ENCODE data around the gene MKRN2. TPM values are rescaled to one million over a fixed set of nuclear protein-coding genes. Genes with fewer than 3 reads are reported as not detected.
A peak's percentile ranks its signal among the peaks of the same experiment; 100 is the strongest.

Gene MKRN2
- total and polyA plus RNA-seq, 2 of the 13 experiments (the other 11 are each of a cell fraction or from before 2014, with no cell fraction given): 25.5 to 34.3 TPM

DNA sequence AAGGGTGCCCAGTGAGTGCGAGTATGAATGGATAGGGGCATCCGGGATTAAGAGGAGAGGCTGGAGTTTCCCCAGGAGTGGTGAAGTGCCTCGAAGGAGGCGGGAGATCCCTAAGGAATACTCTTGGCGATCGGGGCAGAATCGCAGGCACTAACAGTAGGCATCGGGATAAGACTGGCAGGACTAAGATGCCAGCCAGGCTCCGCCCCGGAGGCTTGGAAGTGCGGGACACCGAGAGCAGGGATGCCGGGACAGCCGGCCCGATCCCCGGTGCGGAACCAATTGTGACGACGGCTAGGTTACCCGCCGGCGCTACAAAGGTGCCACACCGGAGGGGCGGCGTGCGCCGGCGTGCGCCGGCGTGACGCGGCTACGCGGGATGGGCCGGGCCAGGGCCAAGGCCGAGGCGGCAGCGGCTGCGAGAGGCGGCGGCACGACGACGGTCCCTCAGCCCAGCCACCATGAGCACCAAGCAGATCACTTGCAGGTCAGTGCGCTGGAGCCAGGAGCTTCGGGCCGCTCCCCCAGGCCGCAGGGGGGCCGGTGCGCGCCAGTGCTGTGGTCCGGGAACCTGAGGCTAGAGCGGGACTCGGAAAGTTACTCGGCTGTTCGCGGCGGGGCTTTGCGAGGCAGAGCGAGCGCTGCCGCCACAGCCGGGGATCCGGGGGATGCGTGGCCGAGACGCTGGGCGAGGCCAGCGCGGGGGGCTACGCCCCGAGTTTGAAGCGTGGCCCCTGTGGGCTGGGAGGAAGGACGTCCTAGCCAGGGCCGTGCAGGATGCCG lies at the start of gene MKRN2 (continued):
- peak; percentile 75 for TF ChIP-seq HNRNPLL (IDR thresholded peaks at IDR 0.05; ENCODE audit: low read depth, low read length, poor library complexity, severe bottlenecking)
- peak; percentile 60; the same call in 1 of the 2 replicates for TF ChIP-seq IRX3 (CRISPR knock-in tag; IDR thresholded peaks at IDR 0.05; ENCODE audit: borderline replicate concordance, low read depth)
- peak; percentile 56; the same call in 1 of the 2 replicates for TF ChIP-seq IKZF5 (CRISPR knock-in tag; IDR thresholded peaks at IDR 0.05)
- no peak for TF ChIP-seq ZNF841 (CRISPR knock-in tag; IDR thresholded peaks at IDR 0.05; ENCODE audit: borderline replicate concordance)
- TF ChIP-seq NBN (conservative IDR thresholded peaks at IDR 0.05): no peak
- TF ChIP-seq ATF7-NPFF (CRISPR knock-in tag; IDR thresholded peaks at IDR 0.05; ENCODE audit: low read depth): peak; percentile 95
- TF ChIP-seq, protein P1, sequence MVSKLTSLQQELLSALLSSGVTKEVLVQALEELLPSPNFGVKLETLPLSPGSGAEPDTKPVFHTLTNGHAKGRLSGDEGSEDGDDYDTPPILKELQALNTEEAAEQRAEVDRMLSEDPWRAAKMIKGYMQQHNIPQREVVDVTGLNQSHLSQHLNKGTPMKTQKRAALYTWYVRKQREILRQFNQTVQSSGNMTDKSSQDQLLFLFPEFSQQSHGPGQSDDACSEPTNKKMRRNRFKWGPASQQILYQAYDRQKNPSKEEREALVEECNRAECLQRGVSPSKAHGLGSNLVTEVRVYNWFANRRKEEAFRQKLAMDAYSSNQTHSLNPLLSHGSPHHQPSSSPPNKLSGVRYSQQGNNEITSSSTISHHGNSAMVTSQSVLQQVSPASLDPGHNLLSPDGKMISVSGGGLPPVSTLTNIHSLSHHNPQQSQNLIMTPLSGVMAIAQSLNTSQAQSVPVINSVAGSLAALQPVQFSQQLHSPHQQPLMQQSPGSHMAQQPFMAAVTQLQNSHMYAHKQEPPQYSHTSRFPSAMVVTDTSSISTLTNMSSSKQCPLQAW (CRISPR knock-in tag; IDR thresholded peaks at IDR 0.05): peak; percentile 80
- 0 out of 2 replicates have a peak, but pooled peaks have one; percentile 25 for TF ChIP-seq FOSL2 (CRISPR knock-in tag; IDR thresholded peaks at IDR 0.05)
- peak; percentile 78 for TF ChIP-seq ZFP36L1 (CRISPR knock-in tag; IDR thresholded peaks at IDR 0.05)
- TF ChIP-seq SIN3A (IDR thresholded peaks at IDR 0.05; ENCODE audit: borderline replicate concordance, low read depth, low read length): peak; percentile 79; the same call in 1 of the 2 replicates
- 0 out of 2 replicates have a peak, but pooled peaks have one; percentile 73 for TF ChIP-seq ZNF34 (CRISPR knock-in tag; IDR thresholded peaks at IDR 0.05; ENCODE audit: borderline replicate concordance)
- TF ChIP-seq ZNF280B (CRISPR knock-in tag; IDR thresholded peaks at IDR 0.05; ENCODE audit: borderline replicate concordance): peak; percentile 64; the same call in 1 of the 2 replicates
- TF ChIP-seq ZNF253 (CRISPR knock-in tag; IDR thresholded peaks at IDR 0.05; ENCODE audit: borderline replicate concordance): 0 out of 2 replicates have a peak, but pooled peaks have one; percentile 69
- 0 out of 2 replicates have a peak, but pooled peaks have one; percentile 53 for TF ChIP-seq TP53 (CRISPR knock-in tag; conservative IDR thresholded peaks at IDR 0.05)
- peak; percentile 17; the same call in 1 of the 2 replicates for TF ChIP-seq KDM1A (CRISPR knock-in tag; IDR thresholded peaks at IDR 0.05)
- TF ChIP-seq SETDB1 (CRISPR knock-in tag; IDR thresholded peaks at IDR 0.05; ENCODE audit: borderline replicate concordance): no peak
- TF ChIP-seq, protein P2, sequence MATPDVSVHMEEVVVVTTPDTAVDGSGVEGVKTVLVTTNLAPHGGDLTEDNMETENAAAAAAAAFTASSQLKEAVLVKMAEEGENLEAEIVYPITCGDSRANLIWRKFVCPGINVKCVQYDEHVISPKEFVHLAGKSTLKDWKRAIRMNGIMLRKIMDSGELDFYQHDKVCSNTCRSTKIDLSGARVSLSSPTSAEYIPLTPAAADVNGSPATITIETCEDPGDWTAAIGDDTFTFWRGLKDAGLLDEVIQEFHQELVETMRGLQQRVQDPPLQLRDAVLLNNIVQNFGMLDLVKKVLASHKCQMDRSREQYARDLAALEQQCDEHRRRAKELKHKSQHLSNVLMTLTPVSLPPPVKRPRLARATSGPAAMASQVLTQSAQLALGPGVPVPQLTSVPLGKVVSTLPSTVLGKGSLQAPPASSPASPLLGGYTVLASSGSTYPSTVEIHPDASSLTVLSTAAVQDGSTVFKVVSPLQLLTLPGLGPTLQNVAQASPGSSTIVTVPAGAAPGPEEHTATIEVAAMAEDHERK (CRISPR knock-in tag; IDR thresholded peaks at IDR 0.05; ENCODE audit: low read depth): peak; percentile 97
- TF ChIP-seq ZNF563 (CRISPR knock-in tag; IDR thresholded peaks at IDR 0.05): peak; percentile 93
- peak; percentile 93 for TF ChIP-seq GABPB1 (CRISPR knock-in tag; IDR thresholded peaks at IDR 0.05)
- TF ChIP-seq ZNF782 (CRISPR knock-in tag; IDR thresholded peaks at IDR 0.05; ENCODE audit: borderline replicate concordance): 0 out of 2 replicates have a peak, but pooled peaks have one; percentile 63
- no peak; the same call in 1 of the 2 replicates for TF ChIP-seq ETV6 (CRISPR knock-in tag; conservative IDR thresholded peaks at IDR 0.05)
- 0 out of 2 replicates have a peak, but pooled peaks have one; percentile 36 for TF ChIP-seq CAMTA2 (CRISPR knock-in tag; IDR thresholded peaks at IDR 0.05; ENCODE audit: borderline replicate concordance)
- TF ChIP-seq SMAD9 (CRISPR knock-in tag; IDR thresholded peaks at IDR 0.05): 0 out of 2 replicates have a peak, but pooled peaks have one; percentile 41
